GM19238 (cell line): ENCODE measurements around the gene BCAT1.
"Not testable (repeated sequence)": the region's sequence is repeated elsewhere in the genome, so short reads cannot be mapped to it uniquely, and the experiment has no call there.

ENCODE experiments used
- DNase-seq: peaks from one replicate; pipeline ENCODE4 v3.0.0; 2011; ENCODE audit warnings: low spot score; ENCODE audit not compliant: insufficient read length

BCAT1 gene

DNA sequence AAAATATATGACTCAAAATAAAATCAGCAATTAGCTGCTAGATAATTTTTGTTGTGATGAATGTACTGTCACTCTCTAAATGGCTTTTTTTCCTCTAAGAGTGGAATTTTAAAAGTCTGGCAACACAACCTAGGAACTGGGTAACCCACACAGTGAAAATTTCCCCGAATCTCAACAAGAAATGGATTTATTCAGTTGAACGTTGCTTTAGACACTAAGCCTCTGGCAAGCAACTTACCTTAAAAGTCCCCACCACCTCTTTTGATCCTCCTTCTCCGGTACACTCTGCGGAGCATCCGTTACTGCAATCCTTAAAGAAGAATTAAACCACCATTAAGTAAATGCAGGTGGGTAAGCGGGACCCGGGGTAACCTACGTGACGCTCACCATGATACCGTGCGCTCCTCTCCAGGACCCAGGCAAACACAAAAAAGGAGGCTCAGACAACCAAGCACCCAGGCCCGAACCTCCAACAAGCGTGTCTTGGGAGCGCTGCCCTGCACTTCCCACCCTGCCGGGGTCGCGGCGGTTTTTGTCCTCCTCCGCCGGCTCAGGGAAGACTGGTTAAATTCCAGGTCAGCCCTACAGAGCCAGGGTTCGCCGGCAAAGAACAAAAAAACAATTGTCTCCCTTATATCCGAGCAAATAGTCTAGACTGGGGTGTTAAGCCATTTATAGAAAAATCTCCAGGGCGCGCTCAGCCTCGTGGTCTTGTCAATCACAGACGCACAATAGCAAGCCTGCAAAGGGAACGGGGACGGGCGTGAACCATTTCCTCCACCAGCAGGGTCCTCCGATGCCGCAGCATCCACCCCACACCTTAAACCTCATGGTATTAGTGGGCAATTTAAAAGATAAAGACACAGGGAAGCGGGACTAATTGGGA lies 47.1 kb downstream of the BCAT1 start:
- no peak for DNase-seq

DNA sequence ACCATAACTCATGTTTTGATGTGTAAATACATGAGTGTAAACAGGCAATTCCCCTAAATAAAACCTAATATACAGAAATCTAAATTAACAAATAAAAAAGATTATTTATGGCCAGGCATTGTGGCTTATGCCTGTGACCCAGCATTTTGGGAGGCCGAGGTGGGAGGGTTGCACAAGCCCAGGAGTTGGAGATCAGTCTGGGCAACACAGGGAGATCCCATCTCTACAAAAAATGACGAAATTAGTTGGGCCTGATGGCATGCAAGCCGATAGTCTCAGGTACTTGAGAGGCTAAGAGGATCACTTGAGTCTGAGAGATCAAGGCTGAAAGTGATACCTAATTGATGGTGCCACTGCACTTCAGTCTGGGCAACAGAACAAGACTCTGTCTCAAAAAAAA lies 48.7 kb downstream of the BCAT1 start:
- no peak for DNase-seq

DNA sequence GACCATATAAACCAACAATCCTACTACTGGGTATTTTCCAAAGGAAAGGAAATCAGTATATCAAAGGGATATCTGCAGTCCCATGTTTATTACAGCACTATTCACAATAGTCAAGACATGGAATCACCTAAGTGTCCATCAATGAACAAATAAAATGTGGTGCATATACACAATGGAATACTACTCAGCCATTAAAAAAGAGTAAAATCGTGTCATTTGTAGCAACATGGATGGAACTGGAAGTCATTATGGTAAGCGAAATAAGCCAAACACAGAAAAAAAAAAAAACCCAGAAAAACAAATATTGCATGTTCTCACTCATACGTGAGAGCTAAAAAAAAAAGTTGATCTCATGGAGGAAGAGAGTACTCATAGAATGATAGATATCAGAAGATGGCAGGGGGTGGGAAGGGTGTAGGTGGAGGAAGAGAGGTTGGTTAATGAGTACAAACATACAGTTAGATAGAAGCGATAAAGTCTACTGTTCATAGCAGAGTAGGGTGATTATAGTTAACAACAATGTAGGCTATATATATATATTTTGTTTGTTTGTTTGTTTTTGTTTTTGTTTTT lies 49.3 kb downstream of the BCAT1 start:
- DNase-seq: no peak

DNA sequence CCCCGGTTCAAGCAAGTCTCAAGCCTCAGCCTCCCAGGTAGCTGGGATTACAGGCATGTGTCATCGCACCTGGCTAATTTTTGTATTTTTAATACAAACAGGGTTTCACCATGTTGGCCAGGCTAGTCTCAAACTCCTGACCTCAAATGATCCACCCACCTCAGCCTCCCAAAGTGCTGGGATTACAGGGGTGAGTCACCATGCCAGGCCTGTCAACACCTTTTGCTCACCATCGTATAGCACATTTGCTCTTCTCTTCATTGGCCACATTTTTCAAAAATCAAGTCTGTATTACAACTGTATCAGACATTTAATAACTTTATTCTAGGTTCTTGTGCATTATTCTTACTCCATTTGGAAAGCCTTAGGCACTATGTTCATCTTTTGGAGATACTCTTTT lies 50.3 kb downstream of the BCAT1 start:
- DNase-seq: no peak

DNA sequence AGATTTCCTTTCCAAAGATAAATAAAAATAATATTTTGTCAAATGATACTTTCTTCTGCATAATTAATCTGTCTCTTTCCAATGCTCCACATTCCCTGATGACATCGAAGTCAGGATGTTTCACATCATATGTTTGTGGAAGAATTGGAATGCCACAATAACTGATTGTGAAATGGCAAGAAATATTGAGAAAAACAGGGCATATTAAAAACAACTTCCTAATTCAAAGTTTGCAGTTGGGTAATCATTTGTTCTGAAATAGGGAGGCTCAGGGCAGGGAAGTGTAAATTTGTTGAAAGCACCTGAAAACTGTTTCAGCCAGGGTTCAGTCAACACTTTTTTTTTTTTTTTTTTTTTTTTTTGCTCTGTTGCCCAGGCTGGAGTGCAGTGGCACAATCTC lies 50.7 kb downstream of the BCAT1 start:
- no peak for DNase-seq

DNA sequence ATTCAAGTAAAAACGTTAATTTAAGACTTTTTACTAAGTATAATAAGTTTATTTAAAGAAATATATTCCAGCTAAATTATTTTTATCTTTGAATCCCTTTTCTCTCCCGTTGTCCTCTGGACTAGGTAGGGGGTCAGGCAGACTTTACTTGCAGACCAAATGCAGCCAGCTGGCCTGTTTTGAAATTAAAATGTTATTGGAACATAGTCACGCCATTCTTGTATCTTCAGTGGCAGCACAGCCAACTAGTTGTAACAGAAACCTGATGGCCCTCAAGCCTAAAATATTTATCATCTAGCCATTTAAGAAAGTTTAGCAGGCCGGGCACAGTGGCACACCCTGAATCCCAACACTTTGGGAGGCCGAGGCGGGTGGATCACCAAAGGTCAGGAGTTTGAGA lies 52.7 kb downstream of the BCAT1 start:
- DNase-seq: no peak

DNA sequence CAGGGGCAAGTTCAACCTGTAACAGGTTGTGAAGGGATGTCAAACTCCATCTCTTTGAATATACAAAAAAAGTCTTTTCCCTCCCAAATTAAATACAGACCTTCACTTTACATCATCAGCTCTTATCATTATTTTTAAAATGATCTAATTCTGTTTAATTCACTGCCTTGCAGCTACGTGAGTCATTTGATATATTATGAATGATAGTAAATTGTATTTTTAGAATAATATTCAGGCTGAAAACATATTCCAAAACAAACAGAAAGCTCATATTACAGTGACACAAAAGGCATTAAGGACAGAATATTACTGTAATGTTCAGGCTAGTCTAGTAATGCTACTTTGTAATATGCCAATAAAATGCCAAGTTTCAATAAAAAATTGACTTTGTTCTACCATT lies 53.3 kb downstream of the BCAT1 start:
- no peak for DNase-seq

DNA sequence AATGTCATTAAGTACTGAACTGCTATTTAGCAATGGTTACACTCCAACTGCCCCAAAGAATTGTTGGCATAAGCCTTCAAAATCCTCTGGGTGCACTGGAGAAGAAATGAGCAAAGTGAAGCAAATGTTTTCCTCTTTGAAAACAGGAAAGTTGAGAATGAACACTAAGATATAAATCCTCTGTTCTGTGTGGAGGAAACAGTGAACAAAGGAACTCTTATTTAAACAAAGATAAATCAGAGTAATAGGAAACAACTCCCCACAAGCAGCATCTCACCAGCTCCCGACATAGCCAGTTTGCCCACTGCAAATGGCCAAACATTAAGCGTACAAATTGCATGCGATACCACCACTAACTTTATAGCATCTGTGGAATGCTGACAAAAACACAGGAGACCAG lies 54.0 kb downstream of the BCAT1 start:
- DNase-seq: no peak

DNA sequence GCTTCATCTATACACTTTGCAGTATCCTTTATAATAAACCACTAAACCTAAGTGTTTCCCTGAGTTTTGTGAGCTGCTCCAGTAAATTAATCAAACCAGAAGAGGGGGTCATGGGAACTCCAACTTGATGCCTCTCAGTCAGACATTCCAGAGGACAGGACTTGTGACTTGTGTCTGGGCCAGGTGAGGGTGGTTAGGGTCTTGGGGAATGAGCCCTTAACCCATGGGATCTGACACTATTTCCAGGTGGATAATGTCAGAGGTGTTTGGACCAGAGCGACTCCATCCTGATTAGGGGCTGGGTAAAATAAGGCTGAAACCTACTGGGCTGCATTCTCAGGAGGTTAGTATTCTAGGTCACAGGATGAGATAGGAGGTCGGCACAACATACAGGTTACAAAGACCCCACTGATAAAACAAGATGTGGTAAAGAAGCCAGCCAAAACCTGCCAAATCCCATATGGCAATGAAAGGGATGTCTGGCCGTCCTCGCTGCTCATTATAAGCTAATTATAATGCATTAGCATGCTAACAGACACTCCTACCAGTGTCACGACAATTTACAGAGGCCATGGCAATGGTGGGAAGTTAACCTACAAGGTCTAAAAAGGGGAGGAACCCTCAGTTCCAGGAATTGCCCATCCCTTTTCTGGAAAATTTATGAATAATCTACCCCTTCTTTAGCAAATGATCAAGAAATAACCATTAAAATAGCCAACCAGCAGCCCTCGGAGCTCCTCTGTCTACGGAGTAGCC lies 58.7 kb downstream of the BCAT1 start:
- DNase-seq: no peak

DNA sequence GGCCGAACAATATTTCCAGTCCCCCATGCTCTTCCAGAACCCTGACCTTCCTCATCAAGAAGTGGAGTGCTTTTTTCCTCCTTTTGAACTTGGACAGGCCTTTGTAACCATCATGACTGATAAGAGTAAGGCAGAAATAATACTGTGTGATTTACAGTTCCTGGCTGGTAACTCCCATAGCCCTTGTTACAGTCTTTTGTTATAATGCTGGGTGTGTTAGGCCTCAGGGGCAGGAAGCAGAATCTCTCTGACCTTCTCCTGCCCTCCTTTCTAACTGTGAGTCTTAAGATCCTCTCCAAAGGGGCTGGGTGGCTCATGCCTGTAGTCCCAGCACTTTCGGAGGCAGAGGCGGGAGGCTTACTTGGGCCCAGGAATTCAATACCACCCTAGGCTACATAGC lies 59.5 kb downstream of the BCAT1 start:
- DNase-seq: no peak

DNA sequence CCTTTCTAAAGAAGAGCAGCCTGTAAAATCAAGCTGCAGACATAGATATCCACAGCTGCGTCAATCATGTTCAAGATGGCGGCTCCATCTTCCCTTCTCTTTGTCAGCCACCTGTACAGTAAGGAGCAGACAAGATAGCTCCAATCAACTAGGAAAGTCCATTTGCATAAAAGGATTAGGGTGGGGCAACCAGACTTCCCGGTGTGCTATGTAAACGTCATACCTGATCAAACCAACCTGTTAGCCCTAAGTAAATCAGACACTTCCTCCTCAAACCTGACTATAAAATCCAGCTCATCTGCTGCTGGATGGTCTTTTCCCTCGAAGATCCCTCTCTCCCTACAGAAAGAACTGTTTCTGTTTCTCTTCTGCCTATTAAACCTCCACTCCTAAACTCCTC lies 60.1 kb downstream of the BCAT1 start:
- DNase-seq: no peak

DNA sequence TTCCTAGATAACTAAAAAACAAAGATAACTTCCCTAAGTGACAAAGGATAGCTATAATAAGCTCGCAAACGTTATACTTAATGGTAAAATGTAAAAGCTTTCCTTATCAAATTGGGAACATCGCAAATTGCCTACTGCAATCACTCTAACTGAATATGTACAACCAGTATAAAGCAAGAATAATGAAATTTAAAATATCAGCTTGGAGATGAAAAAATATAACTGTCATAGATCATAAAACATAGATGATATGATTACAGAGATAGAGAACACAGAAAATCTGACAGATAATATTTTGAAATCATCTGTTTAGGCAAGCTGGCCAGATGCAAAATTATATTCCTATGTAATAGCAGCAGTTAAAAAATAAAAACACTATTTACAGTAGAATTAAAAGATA lies 64.0 kb downstream of the BCAT1 start:
- DNase-seq: no peak

DNA sequence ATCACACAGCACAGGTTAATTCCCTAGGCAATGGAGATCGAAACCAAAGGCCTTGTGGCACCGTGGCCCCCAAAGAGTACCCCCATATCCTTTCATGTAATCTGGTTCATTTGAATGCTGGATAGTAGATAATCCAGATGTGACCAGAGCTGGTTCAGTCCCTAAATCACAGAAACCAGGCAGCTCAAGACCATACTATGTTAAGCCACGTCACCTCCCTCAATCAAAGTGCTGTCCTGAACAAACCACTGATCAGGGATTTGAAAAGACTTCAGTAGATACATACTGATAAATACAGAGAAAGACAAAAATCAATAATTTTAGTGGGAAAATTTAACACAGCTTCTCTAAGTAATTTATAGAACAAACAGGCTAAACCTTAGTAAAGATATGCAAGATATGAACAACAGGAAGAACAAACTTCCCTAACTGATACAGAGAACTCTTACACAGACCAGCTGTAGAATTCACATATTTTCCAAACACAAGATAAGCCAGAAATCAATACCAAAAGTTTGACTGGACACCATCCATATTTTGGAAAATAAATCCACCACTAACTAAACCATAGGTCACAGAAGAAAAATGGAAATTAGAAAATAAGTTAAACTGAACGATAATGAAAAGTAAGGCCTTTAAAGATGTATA lies 67.1 kb downstream of the BCAT1 start:
- no peak for DNase-seq

DNA sequence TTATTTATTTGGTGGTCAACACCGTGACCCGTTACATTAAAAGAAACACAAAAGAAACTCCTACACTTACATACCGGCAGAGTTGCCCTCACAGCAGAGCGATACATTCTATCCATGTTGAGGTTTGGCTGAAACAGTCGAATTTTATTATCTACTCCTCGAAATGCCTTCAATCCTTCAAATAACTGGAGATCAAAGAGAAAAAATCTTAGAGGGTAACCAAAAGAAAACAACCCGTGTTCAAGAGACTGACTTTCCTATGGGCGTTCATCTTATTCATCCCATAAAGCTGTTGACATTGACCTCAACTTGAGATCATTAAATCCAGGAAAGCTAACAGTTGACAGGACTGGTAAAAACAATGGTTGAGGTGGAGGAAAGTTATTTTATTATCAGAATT lies 67.7 kb downstream of the BCAT1 start:
- no peak for DNase-seq

DNA sequence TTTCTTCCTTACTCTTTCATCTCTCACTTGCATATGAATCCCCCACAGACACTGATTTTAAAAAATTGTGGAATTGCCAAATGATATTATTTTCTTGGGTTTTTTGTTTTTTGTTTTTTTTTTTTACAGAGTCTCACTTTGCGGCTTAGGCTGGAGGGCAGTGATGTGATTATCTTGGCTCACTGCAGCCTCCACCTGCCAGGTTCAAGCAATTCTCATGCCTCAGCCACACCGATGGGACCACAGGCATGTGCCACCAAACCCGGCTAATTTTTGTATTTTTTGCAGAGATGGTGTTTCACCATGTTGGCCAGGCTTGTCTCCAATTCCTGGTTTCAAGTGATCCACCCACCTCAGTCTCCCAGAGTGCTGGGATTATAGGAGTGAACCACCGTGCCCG lies 68.2 kb downstream of the BCAT1 start:
- no peak for DNase-seq

DNA sequence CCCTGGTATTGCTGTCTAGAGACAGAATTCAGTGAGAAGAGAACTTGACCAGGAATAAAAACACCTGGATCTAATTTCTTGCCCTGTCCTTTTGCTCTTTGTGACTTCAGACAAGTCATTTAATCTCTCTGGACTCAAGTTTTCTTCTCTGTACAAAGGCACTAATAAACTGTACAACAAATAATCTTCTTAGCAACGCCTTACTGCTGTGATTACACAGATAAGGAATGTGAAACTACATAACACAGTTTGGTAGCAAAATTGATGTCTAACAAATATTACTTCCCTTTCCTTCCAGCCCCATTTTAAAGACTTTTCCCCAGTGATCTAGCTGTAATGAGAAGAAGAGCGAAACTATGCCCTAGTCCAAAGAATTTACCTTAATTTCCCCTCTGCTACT lies 69.3 kb downstream of the BCAT1 start:
- no peak for DNase-seq

DNA sequence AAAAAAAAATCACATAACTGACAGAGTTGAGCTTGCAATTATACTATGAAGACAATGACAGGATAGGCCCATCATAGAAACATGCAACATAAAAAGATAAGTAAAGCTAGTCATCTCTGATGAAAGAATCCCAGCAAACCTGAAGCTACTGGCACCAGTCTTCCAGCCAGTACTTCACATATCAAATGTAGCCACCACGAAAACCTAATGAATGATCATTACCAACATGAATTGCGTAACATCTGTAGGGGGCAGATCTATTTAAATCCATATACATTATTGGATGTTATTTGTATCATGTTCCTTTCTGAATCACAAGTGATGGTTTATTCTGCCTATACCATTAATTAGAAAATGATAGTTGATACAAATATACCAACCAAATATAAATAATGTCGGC lies 73.9 kb downstream of the BCAT1 start:
- DNase-seq: no peak

DNA sequence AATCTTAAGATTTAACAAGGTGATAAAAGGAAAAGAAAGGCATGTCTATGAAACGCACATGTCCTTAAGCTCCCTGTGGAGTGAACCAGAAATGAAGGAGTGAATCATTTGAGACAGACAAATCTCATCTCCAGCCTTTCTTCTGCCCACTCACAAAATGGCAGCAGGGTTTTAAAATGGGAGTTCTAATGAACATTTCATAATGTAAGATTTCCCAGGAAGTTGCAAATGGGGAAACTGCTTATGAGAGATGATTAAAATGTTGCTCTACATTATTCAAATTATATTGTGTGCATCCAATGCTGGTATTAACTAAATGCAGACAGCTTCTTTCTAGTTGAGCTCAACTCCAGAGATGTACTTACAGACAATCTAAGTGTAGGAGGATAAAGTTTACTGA lies 76.7 kb downstream of the BCAT1 start:
- DNase-seq: no peak

DNA sequence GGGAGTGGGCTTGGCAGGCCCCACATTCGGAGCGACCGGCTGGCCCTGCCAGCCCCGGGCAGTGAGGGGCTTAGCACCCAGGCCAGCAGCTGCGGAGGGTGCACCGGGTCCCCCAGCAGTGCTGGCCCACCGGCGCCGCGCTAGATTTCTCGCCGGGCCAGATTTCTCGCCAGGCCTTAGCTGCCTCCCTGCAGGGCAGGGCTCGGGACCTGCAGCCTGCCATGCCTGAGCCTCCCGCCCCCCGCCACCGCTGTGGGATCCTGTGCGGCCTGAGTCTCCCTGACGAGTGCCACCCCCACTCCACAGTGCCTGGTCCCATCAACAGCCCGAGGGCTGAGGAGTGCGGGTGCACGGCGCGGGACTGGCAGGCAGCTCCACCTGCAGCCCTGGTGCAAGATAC lies 82.8 kb downstream of the BCAT1 start:
- DNase-seq: not testable (repeated sequence)

DNA sequence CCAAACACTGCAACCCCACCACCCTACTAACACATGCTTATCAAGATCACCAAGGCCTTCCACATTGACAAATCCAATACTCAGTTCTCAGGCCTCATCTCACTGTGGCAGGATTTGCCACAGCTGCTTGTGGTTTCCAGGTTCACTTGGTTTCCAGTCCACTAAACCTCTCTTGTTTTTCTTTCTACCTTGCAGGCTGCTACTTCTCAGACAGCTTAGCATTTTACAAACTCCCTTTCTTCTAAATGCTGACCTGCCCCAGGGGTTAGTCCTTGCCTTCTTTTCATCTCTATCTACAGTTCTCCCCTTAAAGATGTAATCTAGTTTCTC lies 84.1 kb downstream of the BCAT1 start:
- peak; percentile 4 for DNase-seq

DNA sequence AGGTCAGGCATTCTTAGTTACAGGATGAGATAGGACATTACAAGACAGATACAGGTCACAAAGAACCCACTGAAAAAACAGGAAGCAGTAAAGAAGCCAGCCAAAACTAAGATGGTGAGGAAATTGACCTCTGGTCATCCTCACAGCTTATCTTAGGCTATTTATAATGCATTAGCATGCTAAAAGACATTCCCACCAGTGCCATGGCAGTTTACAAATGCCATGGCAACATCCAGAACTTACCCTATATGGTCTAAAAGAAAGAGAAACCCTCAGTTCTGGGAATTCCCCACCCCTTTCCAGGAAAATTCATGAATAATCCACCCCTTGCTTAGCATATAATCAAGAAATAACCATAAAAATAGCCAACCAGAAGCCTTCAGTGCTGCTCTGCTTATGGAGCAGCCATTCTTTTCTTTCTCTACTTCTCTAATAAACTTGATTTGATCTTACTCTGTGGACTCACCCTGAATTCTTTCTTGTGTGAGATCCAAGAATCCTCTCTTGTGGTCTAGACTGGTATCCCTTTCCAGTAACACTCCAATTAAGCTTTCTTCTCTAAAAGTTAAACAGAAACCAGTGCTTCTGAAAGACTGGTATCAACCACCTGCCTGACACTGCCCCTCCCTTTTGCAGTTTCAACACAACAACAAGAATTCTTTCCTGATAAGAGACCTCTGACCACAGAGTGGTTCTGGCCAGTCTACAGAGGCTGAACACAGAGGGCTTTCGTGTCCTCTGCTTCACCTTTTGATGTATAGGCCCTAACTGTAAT lies 86.9 kb downstream of the BCAT1 start:
- no peak for DNase-seq
